GM12872 (cell line): ENCODE data around the gene SLC32A1.

Source experiments
- TF ChIP-seq, protein P1 (sequence below): IDR thresholded peaks from 3 replicates; pipeline ENCODE4 v1.5.1; 2011; ENCODE audit warnings: low read depth, mild to moderate bottlenecking, low read length, moderate library complexity; ENCODE audit not compliant: insufficient read depth

SLC32A1 gene

GRCh38 chr20:38730167-38730988 lies 6.1 kb downstream of the SLC32A1 start:
- TF ChIP-seq, protein P1, sequence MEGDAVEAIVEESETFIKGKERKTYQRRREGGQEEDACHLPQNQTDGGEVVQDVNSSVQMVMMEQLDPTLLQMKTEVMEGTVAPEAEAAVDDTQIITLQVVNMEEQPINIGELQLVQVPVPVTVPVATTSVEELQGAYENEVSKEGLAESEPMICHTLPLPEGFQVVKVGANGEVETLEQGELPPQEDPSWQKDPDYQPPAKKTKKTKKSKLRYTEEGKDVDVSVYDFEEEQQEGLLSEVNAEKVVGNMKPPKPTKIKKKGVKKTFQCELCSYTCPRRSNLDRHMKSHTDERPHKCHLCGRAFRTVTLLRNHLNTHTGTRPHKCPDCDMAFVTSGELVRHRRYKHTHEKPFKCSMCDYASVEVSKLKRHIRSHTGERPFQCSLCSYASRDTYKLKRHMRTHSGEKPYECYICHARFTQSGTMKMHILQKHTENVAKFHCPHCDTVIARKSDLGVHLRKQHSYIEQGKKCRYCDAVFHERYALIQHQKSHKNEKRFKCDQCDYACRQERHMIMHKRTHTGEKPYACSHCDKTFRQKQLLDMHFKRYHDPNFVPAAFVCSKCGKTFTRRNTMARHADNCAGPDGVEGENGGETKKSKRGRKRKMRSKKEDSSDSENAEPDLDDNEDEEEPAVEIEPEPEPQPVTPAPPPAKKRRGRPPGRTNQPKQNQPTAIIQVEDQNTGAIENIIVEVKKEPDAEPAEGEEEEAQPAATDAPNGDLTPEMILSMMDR: no peak

- TF ChIP-seq, protein P1: peak; percentile 99
Measured at GRCh38 chr20:38730989-38731737, 6.9 kb downstream of the SLC32A1 start.

GRCh38 chr20:38731738-38732113 lies 7.4 kb downstream of the SLC32A1 start:
- TF ChIP-seq, protein P1: no peak

GRCh38 chr20:38732981-38733380 lies 8.7 kb downstream of the SLC32A1 start:
- TF ChIP-seq, protein P1: no peak

- TF ChIP-seq, protein P1: no peak
Measured at GRCh38 chr20:38735172-38735571, 10.9 kb downstream of the SLC32A1 start.

GRCh38 chr20:38737887-38738286 lies 13.6 kb downstream of the SLC32A1 start:
- TF ChIP-seq, protein P1: no peak

- TF ChIP-seq, protein P1: no peak
Measured at GRCh38 chr20:38745757-38746156, 21.5 kb downstream of the SLC32A1 start.
